Gastrocnemius medialis (tissue), 4 donors: ENCODE data around the gene RACK1. TPM values are rescaled to one million over a fixed set of nuclear protein-coding genes. Genes with fewer than 3 reads are reported as not detected.
A peak's percentile ranks its signal among the peaks of the same experiment; 100 is the strongest.

ENCODE experiments used
- ATAC-seq, 2 donors: fragments of 150-250 bp; one replicate each; pipeline ENCODE4 v1.9.1; 2016
- DNase-seq, 2 donors: peaks; one replicate each; pipeline ENCODE4 v3.0.0-alpha.2; 2019
- H3K27ac ChIP-seq, 4 donors: fragments of 200-600 bp; sonication (generic); 1 replicate in 1 of 4; 2 replicates in 3 of 4; pipeline ENCODE4 v1.5.1; 2016 to 2018; ENCODE audit warnings: mild to moderate bottlenecking in 2 of 4, moderate library complexity in 1 of 4
- H3K27me3 ChIP-seq, 3 donors: fragments of 200-600 bp; sonication (generic) in 2 of 3; 1 replicate in 1 of 3; 2 replicates in 2 of 3; pipeline versions ENCODE4 v1.5.1 to v1.6.0; 2016 to 2019; ENCODE audit warnings: mild to moderate bottlenecking in 1 of 3, moderate library complexity in 1 of 3
- H3K36me3 ChIP-seq, 2 donors: fragments of 200-600 bp; sonication (generic) in 1 of 2; one replicate each; pipeline ENCODE4 v1.5.1; 2017 to 2018
- H3K4me1 ChIP-seq, 2 donors: fragments of 200-600 bp; sonication (generic) in 1 of 2; one replicate each; pipeline ENCODE4 v1.5.1; 2016 to 2017; ENCODE audit warnings: mild to moderate bottlenecking in 2 of 2
- H3K4me3 ChIP-seq, 4 donors: fragments of 200-600 bp; sonication (generic) in 3 of 4; 1 replicate in 1 of 4; 2 replicates in 3 of 4; pipeline ENCODE4 v1.5.1; 2016 to 2019; ENCODE audit warnings: mild to moderate bottlenecking in 2 of 4
- H3K9me3 ChIP-seq, 3 donors: fragments of 200-600 bp; sonication (generic) in 2 of 3; 1 replicate in 1 of 3; 2 replicates in 2 of 3; pipeline ENCODE4 v1.5.1; 2016 to 2019
- POLR2A ChIP-seq, 2 donors: fragments of 450-650 bp; IDR thresholded peaks; one replicate each; pipeline ENCODE4 v1.6.1; 2017; ENCODE audit warnings: antibody characterized with exemption in 2 of 2, mild to moderate bottlenecking in 2 of 2, moderate library complexity in 2 of 2
- in situ Hi-C, 4 donors: fragments of 200-750 bp; cut with MboI; loops; one replicate each; pipeline versions ENCODE4 v1.15.0 to v1.8.0; 2017; ENCODE audit warnings: low sequenced_read_pairs in 4 of 4
- intact Hi-C: fragments of 100-400 bp; cut with DNase I; formaldehyde crosslinking; loops from one replicate; pipeline ENCODE4 v1.15.1; 2023; ENCODE audit warnings: low total_unique reads
- total RNA-seq, 4 donors: library from RNA; depleted of rRNA; stranded (reverse); fragments of >200 nt; gene quantifications; one replicate each; pipeline versions ENCODE4 v1.1.0 to v1.2.3, GENCODE V29; 2016
- TF ChIP-seq, protein P1 (sequence below), 5 experiments: fragments of 450-650 bp in 3 of 5; fragments of 200-600 bp in 2 of 5; sonication (generic) in 2 of 5; IDR thresholded peaks in 4 of 5; conservative IDR thresholded peaks in 1 of 5; 1 replicate in 4 of 5; 2 replicates in 1 of 5; pipeline ENCODE4 v1.5.1; 2016 to 2019; ENCODE audit warnings: antibody characterized with exemption in 5 of 5, mild to moderate bottlenecking in 3 of 5, moderate library complexity in 3 of 5

RACK1 gene
- total RNA-seq, 4 donors from 2014 or later, result 1,697 to 2,187 (median 1,957) TPM

DNA sequence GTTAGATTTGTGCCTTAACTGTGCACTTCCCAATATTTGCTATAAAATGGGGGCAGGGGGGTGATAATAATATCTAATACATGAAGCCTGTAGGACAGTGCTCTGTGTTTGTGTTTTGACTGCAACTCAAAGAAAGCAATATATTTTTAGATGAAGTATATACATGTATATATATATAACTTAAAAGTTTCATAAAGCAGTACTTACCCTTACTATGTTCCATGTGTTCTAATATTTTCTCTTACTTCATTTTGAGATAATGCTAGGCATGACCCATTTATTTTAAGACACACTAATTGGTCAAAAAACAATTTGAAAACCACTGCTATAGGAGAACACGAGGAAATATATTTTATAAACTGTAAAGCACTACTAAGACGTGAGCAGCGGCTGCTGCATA is 14.9 kb upstream of the RACK1 start:
- TF ChIP-seq POLR2A (IDR thresholded peaks at IDR 0.05), result no peak
- TF ChIP-seq, protein P1, sequence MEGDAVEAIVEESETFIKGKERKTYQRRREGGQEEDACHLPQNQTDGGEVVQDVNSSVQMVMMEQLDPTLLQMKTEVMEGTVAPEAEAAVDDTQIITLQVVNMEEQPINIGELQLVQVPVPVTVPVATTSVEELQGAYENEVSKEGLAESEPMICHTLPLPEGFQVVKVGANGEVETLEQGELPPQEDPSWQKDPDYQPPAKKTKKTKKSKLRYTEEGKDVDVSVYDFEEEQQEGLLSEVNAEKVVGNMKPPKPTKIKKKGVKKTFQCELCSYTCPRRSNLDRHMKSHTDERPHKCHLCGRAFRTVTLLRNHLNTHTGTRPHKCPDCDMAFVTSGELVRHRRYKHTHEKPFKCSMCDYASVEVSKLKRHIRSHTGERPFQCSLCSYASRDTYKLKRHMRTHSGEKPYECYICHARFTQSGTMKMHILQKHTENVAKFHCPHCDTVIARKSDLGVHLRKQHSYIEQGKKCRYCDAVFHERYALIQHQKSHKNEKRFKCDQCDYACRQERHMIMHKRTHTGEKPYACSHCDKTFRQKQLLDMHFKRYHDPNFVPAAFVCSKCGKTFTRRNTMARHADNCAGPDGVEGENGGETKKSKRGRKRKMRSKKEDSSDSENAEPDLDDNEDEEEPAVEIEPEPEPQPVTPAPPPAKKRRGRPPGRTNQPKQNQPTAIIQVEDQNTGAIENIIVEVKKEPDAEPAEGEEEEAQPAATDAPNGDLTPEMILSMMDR (IDR thresholded peaks at IDR 0.05 in 4 of 5, conservative IDR thresholded peaks at IDR 0.05 in 1 of 5), result no peak
- peaks cover 64 to 77% of the 10 kb centered on the region in 2 donors for H3K4me1 ChIP-seq
- in situ Hi-C loops, result no loop called here

DNA sequence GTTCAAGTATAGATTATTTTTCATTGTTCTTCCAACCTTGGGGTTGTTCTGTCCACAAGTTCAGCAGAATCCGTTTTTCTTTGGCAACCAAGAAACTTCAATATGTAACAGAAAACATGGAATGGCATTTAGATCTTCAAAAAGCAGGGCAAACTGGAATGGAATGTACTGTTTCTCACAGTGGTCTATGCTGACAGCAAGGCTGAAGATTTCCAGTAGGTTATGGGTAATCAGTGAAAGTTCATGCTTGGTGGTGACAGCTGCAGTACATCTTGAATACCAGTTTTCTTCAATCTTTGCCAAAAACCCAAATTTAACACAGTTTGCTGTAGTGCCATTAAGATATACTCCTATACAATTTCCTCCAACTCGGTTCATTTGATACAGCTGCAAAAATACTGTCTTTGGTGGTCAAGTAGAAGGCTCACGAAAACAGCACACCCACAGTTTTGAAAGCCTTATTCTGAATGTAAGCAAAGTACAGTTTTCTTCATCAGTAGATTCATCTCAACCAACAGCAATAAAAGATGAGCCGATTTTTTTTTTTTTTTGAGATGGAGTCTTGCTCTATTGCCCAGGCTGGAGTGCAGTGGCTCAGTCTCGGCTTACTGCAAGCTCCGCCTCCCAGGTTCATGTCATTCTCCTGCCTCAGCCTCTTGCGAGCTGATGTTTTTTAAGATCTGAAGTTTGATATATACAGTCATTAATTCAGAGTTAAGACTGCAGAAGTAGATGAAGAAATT is 12.3 kb upstream of the RACK1 start:
- intact Hi-C loops, result no loop called here
- Histone ChIP-seq H3K4me3 (no peak overlapping the region), H3K27ac (peak overlapping the region in 1 of 4 donors; percentile 2), H3K4me1 (peaks cover 70 to 82% of the 10 kb centered on the region in 2 donors), H3K9me3 (no peaks in the 10 kb centered on the region), H3K36me3 (peaks cover 0 to 17% of the 10 kb centered on the region in 2 donors), H3K27me3 (no peaks in the 10 kb centered on the region)
- TF ChIP-seq, protein P1 (IDR thresholded peaks at IDR 0.05 in 4 of 5, conservative IDR thresholded peaks at IDR 0.05 in 1 of 5), result no peak
- in situ Hi-C loops, result no loop called here
- ATAC-seq (no peak), DNase-seq (no peak)

More for the DNA sequence above, 14.9 kb upstream of the RACK1 start:
- peaks cover 0 to 7% of the 10 kb centered on the region in 2 donors for H3K36me3 ChIP-seq
- DNase-seq, result no peak
- H3K27me3 ChIP-seq, result no peaks in the 10 kb centered on the region
- ATAC-seq, result no peak
- H3K9me3 ChIP-seq, result no peaks in the 10 kb centered on the region
- peak overlapping the region; percentile 17 to 100 (median 96) for H3K27ac ChIP-seq
- intact Hi-C loops, result no loop called here
- peak overlapping the region; percentile 88 to 100 (median 94) for H3K4me3 ChIP-seq

GRCh38 chr5:181255276-181255675 is 11.6 kb upstream of the RACK1 start:
- ATAC-seq, result no peak
- TF ChIP-seq POLR2A (IDR thresholded peaks at IDR 0.05), result no peak
- TF ChIP-seq, protein P1 (IDR thresholded peaks at IDR 0.05 in 4 of 5, conservative IDR thresholded peaks at IDR 0.05 in 1 of 5), result no peak
- no peak for DNase-seq
- intact Hi-C loops (no loop called here), in situ Hi-C loops (no loop called here)
- Histone ChIP-seq H3K27me3 (no peaks in the 10 kb centered on the region), H3K4me3 (no peak overlapping the region), H3K4me1 (peaks cover 76 to 83% of the 10 kb centered on the region in 2 donors), H3K36me3 (peaks cover 0 to 18% of the 10 kb centered on the region in 2 donors), H3K9me3 (no peaks in the 10 kb centered on the region), H3K27ac (peak overlapping the region in 1 of 4 donors; percentile 52)

- peak overlapping the region; percentile 94 to 99 (median 96) for H3K27ac ChIP-seq
- peaks cover 58 to 62% of the 10 kb centered on the region in 2 donors for H3K4me1 ChIP-seq
- TF ChIP-seq, protein P1 (IDR thresholded peaks at IDR 0.05 in 4 of 5, conservative IDR thresholded peaks at IDR 0.05 in 1 of 5), result no peak
- no peak for TF ChIP-seq POLR2A (IDR thresholded peaks at IDR 0.05)
- peak overlapping the region; percentile 34 to 97 (median 86) for H3K4me3 ChIP-seq
- intact Hi-C loops, result loop anchor here (5.0 kb wide), 1 partner anchor 446 kb away; the partner anchor contains the start of gene MGAT1
- no peaks in the 10 kb centered on the region for H3K9me3 ChIP-seq
- DNase-seq, result no peak
- in situ Hi-C loops, result no loop called here
- no peaks in the 10 kb centered on the region for H3K27me3 ChIP-seq
- peaks cover 0 to 11% of the 10 kb centered on the region in 2 donors for H3K36me3 ChIP-seq
- ATAC-seq, result no peak
Measured at GRCh38 chr5:181248277-181248676, 4.6 kb upstream of the RACK1 start.
